Colonic mucosa (tissue), 4 donors: Measurements from ENCODE around the gene GP1BA. TPM values are rescaled to one million over a fixed set of nuclear protein-coding genes. Genes with fewer than 3 reads are reported as not detected.

ENCODE experiments used
- DNase-seq: peaks from one replicate; pipeline ENCODE4 v3.0.0-alpha.2; 2020
- H3K27ac ChIP-seq: fragments of 200-600 bp; one replicate; pipeline ENCODE4 v1.8.0; 2021
- H3K27me3 ChIP-seq: fragments of 200-600 bp; one replicate; pipeline ENCODE4 v1.8.0; 2021
- H3K36me3 ChIP-seq: fragments of 200-600 bp; one replicate; pipeline ENCODE4 v1.8.0; 2021
- H3K4me1 ChIP-seq: fragments of 200-600 bp; one replicate; pipeline ENCODE4 v1.8.0; 2021; ENCODE audit warnings: mild to moderate bottlenecking
- H3K4me3 ChIP-seq: fragments of 200-600 bp; one replicate; pipeline ENCODE4 v1.8.0; 2021
- H3K9ac ChIP-seq, 2 donors: one replicate each; pipeline ENCODE4 v1.7.0; 2013; ENCODE audit warnings: control low read depth in 2 of 2, low read depth in 2 of 2, low read length in 2 of 2
- H3K9me3 ChIP-seq: fragments of 200-600 bp; one replicate; pipeline ENCODE4 v1.8.0; 2021
- intact Hi-C: fragments of 100-400 bp; cut with DNase I; formaldehyde crosslinking; loops from one replicate; pipeline ENCODE4 v1.14.1; 2022
- total RNA-seq, 2 donors: library from RNA; stranded (reverse); fragmentation: NEBNext Ultra II Directional in 1 of 2; extraction: Animal tissue kit (Norgen Biotek cat#: 25700) in 1 of 2; gene quantifications; one replicate each; pipeline ENCODE4 v1.2.1, GENCODE V29; 2021
- TF ChIP-seq, protein P1 (sequence below): fragments of 200-600 bp; IDR thresholded peaks from one replicate; pipeline ENCODE4 v1.8.0; 2022; ENCODE audit warnings: antibody characterized with exemption, mild to moderate bottlenecking
- donor health status: healthy.
- donor health status: DM: no; HTN: no; CAD: no.
- donor health status: DM: no; HTN: no; CAD: no.

GP1BA gene
- total RNA-seq: not detected

DNA sequence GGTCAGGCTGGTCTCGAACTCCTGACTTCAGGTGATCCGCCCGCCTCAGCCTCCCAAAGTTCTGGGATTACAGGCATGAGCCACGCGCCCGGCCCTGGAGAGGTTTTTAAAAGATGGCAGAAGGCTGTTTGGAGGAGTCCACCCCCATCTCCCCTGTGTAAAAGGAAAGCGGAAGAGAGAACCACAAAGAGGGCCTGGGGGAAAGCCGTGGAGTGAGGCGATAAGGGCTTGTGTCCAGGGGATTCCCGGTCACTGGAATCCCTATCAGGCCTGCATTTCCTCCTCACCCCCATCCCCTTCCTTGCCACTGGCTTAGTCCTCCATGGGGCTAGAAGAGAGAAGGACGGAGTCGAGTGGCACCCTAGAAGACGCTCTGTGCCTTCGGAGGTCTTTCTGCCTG lies at the start of gene GP1BA:
Gene GP1BA, plus strand, starts transcription at position 315 of the 400 bp plus-strand sequence. CDS start 328 bp downstream, outside the sequence.
- TF ChIP-seq, protein P1, sequence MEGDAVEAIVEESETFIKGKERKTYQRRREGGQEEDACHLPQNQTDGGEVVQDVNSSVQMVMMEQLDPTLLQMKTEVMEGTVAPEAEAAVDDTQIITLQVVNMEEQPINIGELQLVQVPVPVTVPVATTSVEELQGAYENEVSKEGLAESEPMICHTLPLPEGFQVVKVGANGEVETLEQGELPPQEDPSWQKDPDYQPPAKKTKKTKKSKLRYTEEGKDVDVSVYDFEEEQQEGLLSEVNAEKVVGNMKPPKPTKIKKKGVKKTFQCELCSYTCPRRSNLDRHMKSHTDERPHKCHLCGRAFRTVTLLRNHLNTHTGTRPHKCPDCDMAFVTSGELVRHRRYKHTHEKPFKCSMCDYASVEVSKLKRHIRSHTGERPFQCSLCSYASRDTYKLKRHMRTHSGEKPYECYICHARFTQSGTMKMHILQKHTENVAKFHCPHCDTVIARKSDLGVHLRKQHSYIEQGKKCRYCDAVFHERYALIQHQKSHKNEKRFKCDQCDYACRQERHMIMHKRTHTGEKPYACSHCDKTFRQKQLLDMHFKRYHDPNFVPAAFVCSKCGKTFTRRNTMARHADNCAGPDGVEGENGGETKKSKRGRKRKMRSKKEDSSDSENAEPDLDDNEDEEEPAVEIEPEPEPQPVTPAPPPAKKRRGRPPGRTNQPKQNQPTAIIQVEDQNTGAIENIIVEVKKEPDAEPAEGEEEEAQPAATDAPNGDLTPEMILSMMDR: no peak
- H3K9me3 ChIP-seq: no peaks in the 10 kb centered on the region
- no peak for DNase-seq
- no peak within 1 kb of the TSS for H3K4me3 ChIP-seq
- no peaks in the 10 kb centered on the region for H3K4me1 ChIP-seq
- intact Hi-C loops: no loop called here
- no peak within 1 kb of the TSS for H3K27ac ChIP-seq
- no peak within 1 kb of the TSS for H3K9ac ChIP-seq
- no peaks in the 10 kb centered on the region for H3K36me3 ChIP-seq
- H3K27me3 ChIP-seq: no peaks in the 10 kb centered on the region

DNA sequence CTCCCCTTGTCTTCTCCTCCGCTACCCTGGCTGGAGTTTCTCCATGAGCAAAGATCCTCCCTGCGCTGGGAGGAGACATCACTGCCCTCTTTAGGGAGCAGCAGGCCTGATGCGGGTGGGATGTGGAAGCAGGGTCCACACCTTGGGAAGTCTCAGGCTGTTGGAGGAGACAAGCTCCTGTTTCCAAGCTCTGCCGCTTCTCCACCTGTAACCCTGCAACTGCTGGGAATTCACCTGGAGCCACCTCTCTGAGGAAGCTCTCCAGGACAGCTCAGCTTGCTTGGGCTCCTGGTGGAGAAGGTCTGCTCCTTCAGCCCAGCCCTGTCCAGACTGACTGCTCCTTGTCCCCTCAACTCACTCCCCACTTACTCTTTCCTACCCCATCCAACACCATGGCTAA lies 47.6 kb upstream of the GP1BA start:
- intact Hi-C loops: loop anchor here (10.0 kb wide), 1 partner anchor 180 kb away; the partner anchor contains the start of gene PELP1
- Histone ChIP-seq H3K9me3 (no peaks in the 10 kb centered on the region), H3K27me3 (no peaks in the 10 kb centered on the region), H3K27ac (no peak overlapping the region), H3K36me3 (peaks cover 31% of the 10 kb centered on the region), H3K9ac (no peak overlapping the region), H3K4me1 (no peaks in the 10 kb centered on the region), H3K4me3 (no peak overlapping the region)
- no peak for DNase-seq
- TF ChIP-seq, protein P1: no peak

DNA sequence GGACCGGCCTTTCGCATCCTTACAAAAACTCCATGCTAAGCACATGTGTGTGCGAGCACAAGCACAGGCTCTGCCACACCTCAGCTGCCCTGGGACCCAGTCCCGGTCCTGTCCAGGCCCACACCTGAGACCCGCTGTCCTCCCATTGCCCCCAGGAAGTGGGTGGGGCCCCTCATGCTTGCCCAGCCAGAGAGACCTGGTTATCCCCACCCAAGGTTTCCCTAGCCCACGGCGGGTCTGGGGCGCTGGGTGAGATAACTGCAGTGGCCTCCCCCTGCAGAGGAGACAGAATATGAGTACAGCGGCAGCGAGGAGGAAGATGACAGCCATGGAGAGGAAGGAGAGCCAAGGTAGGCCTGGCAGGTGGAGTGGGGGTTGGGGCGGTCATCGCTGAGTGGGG lies 45.2 kb upstream of the GP1BA start:
- Histone ChIP-seq H3K36me3 (peaks cover 46% of the 10 kb centered on the region), H3K9me3 (no peaks in the 10 kb centered on the region), H3K27me3 (no peaks in the 10 kb centered on the region), H3K4me3 (no peak overlapping the region), H3K27ac (no peak overlapping the region), H3K9ac (no peak overlapping the region), H3K4me1 (no peaks in the 10 kb centered on the region)
- intact Hi-C loops: loop anchor here (5.0 to 10.0 kb wide), 2 partner anchors 155 to 182 kb away; partner anchors contain the start of genes MED11 and PELP1
- no peak for DNase-seq
- TF ChIP-seq, protein P1: no peak

DNA sequence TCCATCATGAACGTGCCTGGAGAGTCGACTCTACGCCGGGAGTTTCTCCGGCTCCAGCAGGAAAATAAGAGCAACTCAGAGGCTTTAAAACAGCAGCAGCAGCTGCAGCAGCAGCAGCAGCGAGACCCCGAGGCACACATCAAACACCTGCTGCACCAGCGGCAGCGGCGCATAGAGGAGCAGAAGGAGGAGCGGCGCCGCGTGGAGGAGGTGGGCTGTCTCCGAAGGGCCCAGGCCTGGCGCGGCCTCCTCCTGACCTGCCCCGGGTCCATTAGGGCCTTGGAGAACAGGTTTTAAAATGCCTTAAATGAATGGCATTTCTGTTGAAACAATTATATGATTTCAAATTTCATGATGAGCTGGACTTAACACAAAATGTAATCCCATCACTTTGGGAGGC lies 44.5 kb upstream of the GP1BA start:
- H3K4me3 ChIP-seq: no peak overlapping the region
- intact Hi-C loops: loop anchor here (5.0 to 10.0 kb wide), 2 partner anchors 155 to 183 kb away; partner anchors contain the start of genes MED11 and PELP1
- DNase-seq: no peak
- H3K9ac ChIP-seq: no peak overlapping the region
- peaks cover 45% of the 10 kb centered on the region for H3K36me3 ChIP-seq
- TF ChIP-seq, protein P1: no peak
- no peaks in the 10 kb centered on the region for H3K9me3 ChIP-seq
- no peak overlapping the region for H3K27ac ChIP-seq
- no peaks in the 10 kb centered on the region for H3K4me1 ChIP-seq
- no peaks in the 10 kb centered on the region for H3K27me3 ChIP-seq

DNA sequence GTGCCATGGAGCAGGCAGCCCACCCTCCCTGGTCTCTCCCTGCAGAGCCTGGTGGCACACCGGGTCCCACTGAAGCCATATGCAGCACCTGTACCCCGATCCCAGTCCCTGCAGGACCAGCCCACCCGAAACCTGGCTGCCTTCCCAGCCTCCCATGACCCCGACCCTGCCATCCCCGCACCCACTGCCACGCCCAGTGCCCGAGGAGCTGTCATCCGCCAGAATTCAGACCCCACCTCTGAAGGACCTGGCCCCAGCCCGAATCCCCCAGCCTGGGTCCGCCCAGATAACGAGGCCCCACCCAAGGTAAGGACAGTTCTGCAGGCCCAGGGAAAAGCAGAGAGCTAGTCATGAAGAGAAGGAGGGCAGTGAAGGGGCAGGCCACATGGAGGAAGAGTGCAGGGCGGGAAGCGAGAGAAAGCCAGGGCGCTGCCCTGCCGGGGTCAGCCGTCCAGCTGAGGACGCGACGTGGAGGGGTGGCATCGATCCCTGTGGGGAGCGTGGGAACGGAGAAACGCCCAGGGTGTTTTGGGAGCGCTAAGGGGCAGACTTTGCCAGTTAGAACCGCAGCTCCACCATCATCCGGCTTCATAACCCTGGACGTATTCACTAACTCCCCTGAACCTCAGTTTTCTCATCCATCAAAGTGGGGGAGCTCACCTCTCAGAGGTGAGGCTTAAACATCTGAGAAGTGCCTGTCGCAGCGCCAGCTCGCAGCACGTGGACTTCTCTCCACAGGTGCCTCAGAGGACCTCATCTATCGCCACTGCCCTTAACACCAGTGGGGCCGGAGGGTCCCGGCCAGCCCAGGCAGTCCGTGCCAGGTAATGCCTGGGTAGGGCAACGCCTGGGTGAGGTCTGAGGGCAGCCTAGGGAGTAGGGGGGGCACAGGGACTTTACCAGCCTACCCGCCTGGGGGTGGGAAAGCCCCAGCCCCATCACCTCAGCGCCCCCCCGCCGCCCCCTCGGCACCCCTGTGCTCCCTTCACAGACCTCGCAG lies 40.4 kb upstream of the GP1BA start:
- TF ChIP-seq, protein P1: no peak
- Histone ChIP-seq H3K4me3 (no peak overlapping the region), H3K36me3 (peaks cover 40% of the 10 kb centered on the region), H3K9me3 (no peaks in the 10 kb centered on the region), H3K4me1 (no peaks in the 10 kb centered on the region), H3K27ac (no peak overlapping the region), H3K27me3 (no peaks in the 10 kb centered on the region), H3K9ac (no peak overlapping the region)
- no peak for DNase-seq
- intact Hi-C loops: no loop called here
